Gastrocnemius medialis (tissue), 4 donors: ENCODE data around the gene DNM2.

ENCODE experiments used
- CTCF ChIP-seq, 5 experiments: fragments of 450-650 bp in 3 of 5; fragments of 200-600 bp in 2 of 5; sonication (generic) in 2 of 5; IDR thresholded peaks in 4 of 5; conservative IDR thresholded peaks in 1 of 5; 1 replicate in 4 of 5; 2 replicates in 1 of 5; pipeline ENCODE4 v1.5.1; 2016 to 2019; ENCODE audit warnings: antibody characterized with exemption in 5 of 5, mild to moderate bottlenecking in 3 of 5, moderate library complexity in 3 of 5
- POLR2A ChIP-seq, 2 donors: fragments of 450-650 bp; IDR thresholded peaks; one replicate each; pipeline ENCODE4 v1.6.1; 2017; ENCODE audit warnings: antibody characterized with exemption in 2 of 2, mild to moderate bottlenecking in 2 of 2, moderate library complexity in 2 of 2

- TF ChIP-seq CTCF (IDR thresholded peaks at IDR 0.05 in 4 of 5, conservative IDR thresholded peaks at IDR 0.05 in 1 of 5) (no peak), POLR2A (IDR thresholded peaks at IDR 0.05) (no peak)
Measured at GRCh38 chr19:10773969-10774368, 56.1 kb downstream of the DNM2 start.
